ENCODE measurements around the gene LCN9.

- no peak for TF ChIP-seq POLR2A (IDR thresholded peaks at IDR 0.05; ENCODE audit: low read length)
- TF ChIP-seq GATA1 (IDR thresholded peaks at IDR 0.05; ENCODE audit: low read depth, low read length) = no peak
These were observed 36.3 kb downstream of the LCN9 start, which contains the start of gene SOHLH1 for GRCh38 chr9:135699440-135699839.
